NCI-H2196 (cell line): Measurements from ENCODE around the gene HNRNPF.

Experiments used
- DNase-seq: peaks from one replicate; lab custom pipeline; 2025; ENCODE audit not compliant: unreplicated experiment; lab: John Stamatoyannopoulos, UW

HNRNPF gene

DNA sequence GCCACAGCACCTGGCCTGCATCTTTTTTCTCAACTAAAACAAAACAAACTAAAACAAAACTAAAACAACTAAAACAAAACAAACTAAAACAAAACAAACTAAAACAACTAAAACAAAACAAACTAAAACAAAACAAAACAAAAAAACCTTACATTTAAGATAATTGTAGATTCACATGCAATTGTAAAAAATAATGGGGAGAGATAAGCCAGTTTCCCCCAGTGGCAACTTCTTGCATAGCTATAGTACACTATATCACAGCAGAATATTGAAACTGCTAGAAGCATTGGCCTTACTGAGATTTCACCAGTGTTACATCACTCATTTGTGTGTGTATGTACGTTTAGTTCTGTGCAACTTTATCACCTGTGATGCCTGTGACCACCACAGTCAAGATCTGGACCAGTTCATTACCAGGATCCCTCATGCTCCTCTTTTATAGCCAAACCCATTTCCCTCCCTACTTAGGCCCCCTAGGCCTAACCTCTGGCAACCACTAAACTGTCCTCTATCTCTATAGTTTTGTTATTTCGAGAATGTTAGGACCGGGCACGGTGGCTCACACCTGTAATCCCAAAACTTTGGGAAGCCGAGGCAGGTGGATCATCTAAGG lies 28.3 kb downstream of the HNRNPF start:
- DNase-seq, result no peak

DNA sequence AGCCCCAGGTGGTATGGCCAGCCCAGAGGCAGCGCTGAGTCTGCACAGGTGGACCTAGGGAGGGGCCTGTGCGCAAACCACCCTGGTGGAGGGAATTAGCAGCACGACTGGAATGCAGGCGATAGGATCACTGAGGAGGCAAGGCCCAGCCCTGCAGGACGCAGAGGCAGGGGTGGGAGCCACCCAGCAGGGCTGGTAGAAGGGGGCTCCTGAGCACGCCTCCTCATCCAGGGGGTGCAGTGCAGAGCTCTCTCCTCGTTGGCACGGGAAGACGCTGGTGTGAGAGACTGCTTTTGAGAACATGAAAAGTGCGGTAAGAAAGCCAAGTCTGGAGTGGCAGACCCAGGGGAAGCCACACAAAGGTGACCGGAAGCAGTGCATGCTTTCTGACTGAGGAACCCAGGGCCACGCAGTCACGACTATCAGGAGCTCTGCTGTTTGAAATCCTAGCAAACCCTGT lies 31.5 kb downstream of the HNRNPF start:
- no peak for DNase-seq

DNA sequence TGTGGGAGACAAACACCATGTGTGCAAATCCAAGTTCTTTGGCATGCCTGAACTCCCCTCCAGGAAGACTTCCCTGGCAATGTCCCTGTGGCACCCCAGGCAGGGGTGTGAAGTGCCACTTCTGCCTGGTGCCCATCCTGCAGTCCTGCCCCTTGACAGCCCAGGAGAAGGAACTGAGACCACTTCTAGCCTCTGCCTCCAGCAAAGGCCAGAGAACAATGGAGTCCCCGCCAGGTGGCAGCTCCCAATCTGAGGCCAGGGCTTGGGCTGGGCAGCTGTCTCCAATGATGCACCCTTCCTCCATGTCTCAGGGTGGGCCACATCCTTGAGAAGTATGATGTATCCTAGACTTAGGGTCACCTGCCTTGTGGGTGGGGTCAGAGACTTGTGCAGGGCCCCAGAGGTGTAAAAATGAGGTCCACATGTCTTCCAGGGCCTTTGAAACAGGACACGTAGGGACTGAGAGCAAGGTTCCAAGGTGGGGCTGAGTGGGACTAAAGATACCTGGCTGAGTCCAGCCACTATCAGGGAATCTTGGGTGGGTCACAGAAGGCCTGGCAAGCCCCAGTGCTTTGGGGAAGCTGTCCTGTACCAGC lies 32.1 kb downstream of the HNRNPF start:
- DNase-seq, result no peak

DNA sequence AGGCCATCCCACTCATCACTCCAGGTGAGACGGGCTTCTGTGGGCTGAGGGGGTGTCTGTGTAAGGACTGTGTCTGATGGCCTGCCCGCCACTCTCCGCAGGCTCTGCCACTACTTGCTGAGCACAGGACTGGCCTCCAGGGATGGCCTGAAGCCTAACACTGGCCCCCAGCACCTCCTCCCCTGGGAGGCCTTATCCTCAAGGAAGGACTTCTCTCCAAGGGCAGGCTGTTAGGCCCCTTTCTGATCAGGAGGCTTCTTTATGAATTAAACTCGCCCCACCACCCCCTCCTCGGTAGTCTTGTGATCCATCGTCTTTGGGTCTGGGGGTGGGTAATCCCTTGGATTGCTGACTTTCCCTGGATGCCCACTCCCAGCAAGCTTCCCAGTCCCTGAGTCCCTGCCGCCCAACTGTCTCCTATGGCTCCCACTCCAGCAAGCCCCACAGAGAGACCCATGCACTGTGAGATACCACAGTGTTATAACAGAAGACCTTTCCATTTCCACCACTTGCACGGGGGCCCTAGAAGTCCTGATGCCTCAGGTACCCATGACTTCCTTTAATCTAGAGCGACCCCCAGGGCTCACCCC lies 32.8 kb downstream of the HNRNPF start:
- no peak for DNase-seq

DNA sequence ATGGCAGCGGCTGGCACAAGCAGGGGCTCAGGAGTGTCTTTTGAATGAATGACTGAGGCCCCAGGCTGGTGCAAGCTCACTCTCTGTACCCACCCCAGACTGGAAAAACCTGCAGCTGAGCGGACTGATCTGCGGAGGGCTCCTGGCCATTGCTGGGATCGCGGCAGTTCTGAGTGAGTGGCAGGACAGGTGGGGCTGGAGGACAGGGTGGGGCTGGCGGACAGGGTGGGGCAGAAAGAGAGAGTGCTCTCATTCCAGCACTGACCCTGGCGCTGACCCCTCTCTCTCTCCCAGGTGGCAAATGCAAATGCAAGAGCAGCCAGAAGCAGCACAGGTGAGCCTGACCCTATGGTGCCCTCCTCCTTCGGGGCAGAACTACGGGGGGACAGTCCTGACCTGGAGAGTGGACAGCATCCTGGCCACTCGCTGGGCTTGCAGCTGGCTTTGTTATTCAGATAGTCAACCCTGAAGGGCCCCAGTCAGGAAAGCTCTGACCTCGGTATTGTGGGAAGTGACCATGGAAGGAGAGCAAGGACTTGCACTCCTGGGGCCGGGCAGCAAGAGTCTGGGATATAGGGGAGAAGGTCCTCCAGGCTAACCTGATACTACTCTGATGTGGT lies 33.5 kb downstream of the HNRNPF start:
- DNase-seq, result no peak

DNA sequence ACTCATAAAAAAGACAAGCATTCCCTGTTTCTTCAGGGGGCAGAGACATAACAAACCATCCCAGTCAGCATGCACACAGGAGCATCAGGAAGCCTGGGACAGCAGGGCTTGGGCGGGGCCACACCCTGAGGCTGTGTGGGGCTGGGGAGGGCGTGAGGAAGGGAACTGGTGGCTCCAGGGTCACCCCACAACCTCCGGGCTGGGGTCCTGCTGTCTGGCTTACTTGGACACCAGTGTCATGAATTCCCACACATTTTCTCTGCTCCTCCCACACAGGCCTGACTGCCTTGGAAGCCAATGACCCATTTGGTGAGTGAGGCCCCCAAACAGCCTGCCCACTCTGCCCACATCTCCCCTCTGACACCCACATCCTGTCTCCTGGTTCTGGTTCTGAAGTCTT lies 34.8 kb downstream of the HNRNPF start:
- DNase-seq, result no peak

DNA sequence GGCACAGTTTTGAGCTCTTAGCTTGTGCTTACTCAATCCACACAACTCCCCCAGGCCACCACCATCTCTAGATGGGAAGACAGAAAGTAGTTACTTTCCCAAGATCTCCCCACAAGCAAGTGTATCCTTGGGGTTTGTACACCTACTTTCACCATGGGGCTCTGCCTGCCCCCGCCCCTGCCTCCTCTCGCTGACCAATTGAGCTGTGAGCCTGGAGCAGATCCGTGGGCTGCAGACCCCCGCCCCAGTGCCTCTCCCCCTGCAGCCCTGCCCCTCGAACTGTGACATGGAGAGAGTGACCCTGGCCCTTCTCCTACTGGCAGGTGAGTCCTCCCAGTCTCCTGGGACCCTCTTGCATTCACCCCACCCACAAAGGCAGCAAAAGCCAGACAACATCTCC lies 35.5 kb downstream of the HNRNPF start:
- no peak for DNase-seq

DNA sequence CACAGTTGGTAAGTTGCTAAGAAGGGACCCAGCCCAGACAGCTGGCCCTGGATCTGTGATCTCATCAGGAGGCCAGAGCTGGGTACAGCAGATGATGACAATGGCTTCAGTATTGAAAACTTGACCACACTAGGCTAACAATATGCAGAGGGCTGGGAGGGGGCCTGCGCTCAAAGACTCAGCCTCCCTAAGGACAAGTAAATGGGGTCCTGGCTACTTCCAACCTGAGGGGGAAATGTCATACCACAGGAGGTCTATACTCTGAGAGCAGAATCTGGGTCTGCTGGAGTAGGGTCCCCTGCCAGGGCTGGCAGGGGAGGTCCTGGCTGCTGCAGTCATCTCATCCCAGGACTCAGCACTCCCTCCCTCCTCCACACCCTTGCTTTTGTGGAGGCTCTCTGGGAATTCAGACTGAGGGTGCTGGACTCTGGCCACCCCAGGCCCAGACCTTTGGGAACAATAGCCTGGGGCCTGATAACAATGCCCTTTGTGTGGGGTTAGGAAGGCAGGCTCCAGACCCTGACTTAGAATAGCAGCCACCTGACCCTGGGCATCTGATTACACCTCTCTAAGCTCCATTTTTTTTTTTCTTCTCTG lies 36.1 kb downstream of the HNRNPF start:
- no peak for DNase-seq

DNA sequence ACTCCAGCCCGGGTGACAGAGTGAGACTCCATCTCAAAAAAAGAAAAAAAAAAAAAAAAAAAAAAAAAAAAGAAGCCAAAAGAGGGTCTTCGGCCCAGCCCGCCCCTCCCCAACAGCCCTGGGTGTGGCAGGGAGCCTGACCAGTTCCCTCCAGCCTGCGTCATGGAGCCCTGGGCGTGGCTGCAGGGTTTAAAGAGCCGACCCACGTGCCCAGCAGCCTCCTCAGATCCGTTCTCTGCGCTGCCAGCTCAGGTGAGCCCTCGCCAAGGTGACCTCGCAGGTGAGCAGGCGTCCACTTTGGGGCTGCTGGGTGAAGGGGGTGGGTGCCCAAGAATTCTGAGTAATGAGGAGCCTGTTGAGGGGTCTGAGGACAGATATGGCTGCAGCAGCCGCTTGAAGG lies 37.6 kb downstream of the HNRNPF start, which contains the start of gene FXYD4:
FXYD4 (plus strand) TSS at position 219 of the 400 bp plus-strand sequence. CDS start 2,111 bp downstream, outside the sequence.
- DNase-seq, result no peak

DNA sequence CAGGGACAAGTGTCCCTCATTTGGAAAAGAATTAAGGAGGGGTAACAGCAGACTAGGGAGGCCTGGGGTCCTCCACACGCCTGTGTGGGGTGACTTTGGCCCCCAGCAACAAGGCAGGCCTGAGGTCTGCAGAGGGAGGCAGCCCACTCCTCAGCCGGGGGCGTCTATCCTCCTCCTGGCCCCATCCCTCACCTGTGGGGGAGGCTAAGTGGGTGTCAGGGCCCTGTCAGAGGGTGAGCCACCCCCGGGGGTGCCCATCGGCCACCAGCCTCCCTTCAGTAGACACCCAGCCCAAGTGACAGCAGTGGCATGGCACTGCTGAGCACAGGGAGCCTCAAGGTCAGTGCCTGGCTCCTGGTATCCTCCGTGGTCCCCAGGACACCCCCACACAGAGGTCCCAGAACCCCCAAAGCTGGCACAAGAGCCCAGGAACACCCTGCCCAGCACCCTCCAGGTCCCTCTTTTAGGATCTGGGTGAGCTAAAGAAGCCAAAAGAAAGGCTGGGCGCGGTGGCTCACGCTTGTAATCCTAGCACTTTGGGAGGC lies 38.2 kb downstream of the HNRNPF start:
- no peak for DNase-seq

DNA sequence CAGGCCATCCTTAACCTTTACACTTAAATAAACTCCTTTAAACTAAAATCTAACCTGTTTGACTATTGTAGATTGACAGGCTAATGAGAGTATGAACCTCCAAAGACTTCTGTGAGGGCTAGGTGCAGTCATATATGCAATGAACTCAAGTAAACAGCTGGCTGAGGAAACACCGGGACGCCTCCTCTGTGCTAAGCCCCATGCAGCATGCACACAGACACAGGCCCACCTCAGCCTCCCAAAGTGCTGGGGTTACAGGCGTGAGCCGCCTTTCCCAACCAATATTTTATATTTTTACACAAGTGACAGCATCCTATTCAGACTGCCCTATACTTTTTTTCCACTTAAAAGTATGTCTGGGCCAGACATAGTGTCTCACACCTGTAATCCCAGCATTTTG lies 39.1 kb downstream of the HNRNPF start:
- DNase-seq, result no peak

DNA sequence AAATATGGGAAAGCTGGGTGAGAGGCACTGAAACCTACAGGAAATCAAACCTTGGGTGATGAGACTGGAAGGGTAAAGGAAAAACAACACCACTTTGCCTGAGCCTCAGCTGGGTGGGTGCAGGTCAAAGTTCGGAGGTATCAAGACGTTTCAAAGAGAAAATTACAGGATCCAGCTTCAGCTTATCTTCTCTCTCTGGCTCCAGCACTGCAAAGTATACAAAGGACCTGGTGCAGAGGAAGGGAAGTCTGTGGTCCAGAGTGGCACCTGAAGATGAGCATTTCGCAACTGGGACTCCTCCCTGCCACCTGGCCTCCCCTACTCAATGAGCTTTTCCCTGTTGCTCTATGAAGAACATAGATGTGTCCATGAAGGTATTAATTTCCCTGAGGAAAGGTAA lies 44.0 kb downstream of the HNRNPF start:
- no peak for DNase-seq

DNA sequence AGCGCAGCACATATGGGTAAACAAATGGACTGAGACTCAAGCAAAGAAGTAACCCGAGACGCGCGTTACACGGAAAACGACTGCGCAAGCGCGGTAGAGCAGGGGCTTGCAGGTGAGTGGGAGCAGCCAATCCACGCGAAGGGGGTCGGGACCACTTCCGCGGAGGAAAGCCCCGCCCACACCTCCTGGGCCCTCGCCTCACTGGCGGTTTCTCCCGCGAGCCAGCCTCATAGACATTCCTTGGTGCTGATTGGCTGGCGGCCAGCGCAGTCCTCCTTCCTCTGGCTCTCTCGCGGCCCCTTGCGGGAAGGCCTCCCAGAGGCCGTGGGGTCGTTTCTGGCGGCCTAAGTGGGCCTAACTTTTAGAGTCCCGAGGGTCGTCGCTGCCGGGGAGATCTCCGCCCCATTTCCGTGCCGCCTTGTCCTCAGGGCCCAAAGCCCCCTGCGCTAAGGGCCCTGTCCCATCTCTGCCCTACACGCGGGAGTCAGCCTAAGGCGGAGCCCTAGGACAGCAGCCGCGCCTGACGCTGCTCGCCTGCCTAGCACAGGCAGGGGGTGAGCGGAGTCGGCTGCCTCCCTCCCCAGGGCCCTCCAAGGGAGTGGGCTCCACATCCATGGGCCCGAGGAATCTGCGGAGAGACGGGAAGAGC lies 46.7 kb downstream of the HNRNPF start:
- DNase-seq, result peak; percentile 90

DNA sequence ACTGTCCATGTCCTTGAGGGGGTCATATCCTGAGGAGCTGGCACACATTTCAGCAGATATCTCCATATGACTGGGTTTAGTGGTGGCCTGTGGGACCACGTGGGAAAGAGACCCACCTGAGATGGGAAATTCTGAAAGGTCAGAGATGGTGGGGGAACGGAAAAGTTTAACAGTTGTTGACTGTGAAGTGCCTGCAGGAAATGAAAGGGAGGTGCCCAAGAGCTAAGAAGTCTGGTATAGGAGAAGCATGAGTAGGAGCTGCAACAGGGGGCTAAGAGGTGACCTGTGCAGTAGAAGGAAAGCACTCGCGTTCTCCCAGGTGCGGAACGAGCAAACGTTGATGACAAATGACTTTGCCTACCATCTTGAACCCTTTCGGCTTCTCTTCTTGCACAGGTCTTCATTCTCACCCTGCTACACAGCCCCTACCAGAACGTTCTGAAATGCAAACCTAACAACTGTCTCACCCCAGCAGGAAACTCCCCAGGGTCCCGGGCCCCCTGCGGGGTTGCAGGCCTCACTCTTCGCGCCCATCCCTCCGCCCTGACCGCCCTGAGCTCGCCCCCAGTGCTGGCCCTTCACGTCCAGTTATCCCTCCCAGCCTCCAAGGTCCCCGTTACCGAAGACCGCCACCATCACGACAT lies 47.3 kb downstream of the HNRNPF start:
- no peak for DNase-seq

DNA sequence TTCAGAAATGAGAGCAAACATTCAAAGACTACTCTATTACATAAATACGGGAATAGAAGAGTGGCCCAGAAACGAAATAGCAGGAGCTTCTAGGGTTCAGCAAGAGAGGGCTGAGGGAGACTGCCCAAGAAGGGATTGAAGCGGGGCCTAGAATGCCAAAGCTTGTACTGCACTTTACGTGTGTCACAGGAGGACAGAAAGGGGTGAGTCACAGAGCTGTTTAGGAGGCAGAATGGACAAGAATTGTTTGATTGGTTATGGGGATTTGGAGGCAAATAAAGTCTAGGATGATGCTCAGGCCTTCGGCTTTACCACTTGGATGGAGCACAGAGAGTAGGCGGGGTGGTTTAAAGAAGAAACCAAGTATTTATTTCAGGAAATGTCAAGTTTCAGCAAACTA lies 48.9 kb downstream of the HNRNPF start:
- no peak for DNase-seq

DNA sequence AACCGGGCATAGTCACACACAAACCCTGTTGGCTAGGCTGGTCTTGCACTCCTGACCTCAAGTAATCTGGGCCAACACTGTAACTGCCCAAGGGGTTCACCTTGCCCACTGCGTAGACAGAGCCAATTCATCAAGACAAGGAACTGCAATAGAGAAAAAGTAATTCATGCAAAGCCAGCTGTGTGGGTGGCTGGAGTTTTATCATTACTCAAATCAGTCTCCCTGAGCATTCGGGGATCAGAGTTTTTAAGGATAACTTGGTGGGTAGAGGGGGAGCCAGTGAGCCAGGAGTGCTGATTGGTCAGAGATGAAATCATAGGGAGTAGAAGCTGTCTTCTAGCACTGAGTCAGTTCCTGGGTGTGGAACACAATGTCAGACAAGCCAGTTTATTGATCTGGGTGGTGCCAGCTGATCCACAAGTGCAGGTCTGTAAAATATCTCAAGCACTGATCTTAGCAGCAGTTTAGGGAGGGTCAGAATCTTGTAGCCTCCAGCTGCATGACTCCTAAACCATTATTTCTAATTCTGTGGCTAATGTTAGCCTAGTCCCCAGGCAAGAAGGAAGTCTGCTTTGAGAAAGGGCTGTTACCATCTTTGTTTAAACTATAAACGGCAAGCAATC lies 53.1 kb downstream of the HNRNPF start:
- DNase-seq, result no peak

DNA sequence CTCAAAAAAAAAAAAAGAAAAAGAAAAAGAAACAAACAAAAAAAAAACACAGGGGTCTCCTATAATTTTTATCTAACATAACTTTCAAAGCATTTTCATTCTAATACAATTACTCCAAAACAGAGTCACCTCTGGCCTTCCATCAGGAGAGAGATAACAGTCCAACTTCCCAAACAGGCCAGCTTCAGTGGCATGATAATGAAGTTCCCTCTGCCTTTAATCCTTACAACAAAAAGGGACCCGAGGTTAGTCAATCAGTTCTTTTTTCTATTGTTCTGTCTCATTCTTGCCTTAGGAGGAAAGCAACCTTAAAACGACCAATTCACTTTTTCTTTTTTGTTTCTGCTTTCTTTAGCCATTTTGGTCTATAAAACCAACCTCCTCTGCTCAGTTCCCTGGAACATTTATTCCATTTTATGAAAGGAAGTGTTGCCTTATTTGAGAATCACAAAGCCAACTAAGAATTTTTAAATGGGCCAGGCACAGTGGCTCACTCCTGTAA lies 54.1 kb downstream of the HNRNPF start:
- DNase-seq, result no peak

DNA sequence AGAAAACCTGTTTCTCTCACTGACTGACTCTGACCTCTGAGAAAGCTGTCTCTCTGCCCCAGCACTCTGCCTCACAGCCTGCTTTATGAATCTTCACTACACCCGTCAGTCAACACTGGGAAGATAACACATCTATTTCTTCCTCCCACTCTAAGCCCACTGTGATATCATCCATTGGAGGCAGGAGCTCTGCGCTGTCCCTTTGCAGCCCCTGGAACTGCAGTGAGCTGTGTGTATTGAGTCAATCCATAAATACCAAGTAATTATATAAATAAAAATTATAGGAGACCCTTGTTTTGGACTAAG lies 54.7 kb downstream of the HNRNPF start:
- no peak for DNase-seq

DNA sequence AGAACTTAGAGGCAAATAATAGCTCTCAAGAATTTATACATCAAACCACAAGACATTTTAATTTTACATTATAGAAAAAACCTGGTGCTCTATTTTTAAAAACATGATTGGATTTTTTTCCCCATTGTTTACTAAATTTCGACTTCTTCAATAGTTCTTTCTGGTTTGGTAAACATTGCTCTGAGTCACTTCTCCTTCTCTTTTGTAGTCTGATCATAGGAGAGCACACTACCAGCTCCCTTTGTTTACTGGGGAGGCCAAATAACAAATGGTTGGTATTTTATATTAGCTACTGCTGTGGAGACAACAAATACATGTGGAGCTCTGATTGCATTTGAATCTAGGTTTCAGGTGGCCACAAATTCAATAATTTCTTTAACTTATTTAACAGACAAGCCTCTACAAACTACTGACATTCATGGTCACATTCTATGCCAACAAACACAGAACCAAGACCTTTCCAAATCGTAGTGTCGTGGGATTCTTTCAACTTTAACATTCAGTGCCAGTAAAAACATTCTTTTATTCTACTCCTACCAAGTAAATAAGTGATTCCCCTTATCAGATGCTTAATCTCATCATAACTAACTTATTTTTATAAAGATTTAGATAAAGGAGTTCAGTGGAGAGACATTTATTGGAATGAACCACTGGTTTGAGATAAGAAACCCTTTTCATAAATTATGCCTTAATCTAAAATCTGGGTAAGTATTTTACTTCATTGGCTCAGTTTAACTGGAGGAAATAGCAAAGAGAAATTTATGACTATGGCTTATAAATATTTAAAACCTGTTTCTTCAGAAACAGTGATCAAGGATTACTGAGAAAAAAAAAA lies 55.3 kb downstream of the HNRNPF start:
- peak; percentile 7 for DNase-seq
